H1 (cell line): Measurements from ENCODE around the gene SERPINF2. TPM values are rescaled to one million over a fixed set of nuclear protein-coding genes. Genes with fewer than 3 reads are reported as not detected.

Experiments
- CTCF ChIA-PET: fragments of 300-600 bp; sonication (Branson Sonifier 250); formaldehyde crosslinking; loops from one replicate; lab custom pipeline; 2021; ENCODE audit not compliant: partially characterized antibody; lab: Charles Lee
- POLR2A ChIA-PET: fragments of 300-600 bp; sonication (Branson Sonifier 250); formaldehyde crosslinking; loops from one replicate; lab custom pipeline; 2021; ENCODE audit warnings: inconsistent platforms; ENCODE audit not compliant: partially characterized antibody; lab: Charles Lee
- DNase-seq, 2 experiments: peaks; one replicate each; pipeline versions ENCODE4 v3.0.0 to v3.0.0-alpha.2; 2010 to 2022; ENCODE audit warnings: low spot score in 2 of 2, low read depth in 1 of 2, mixed read lengths in 1 of 2
- FAIRE-seq: peaks from 2 replicates; lab custom pipeline; 2011; peaks lifted over from hg19 to GRCh38; lab: Jason Lieb, UNC
- H2AFZ ChIP-seq: 2 replicates; pipeline ENCODE4 v1.8.1; 2012; ENCODE audit warnings: low read length, inconsistent platforms
- H2AK5ac ChIP-seq: 2 replicates; pipeline ENCODE4 v1.6.1; 2013; ENCODE audit warnings: low read depth, low read length
- H2BK120ac ChIP-seq: replicated peaks from 2 replicates; pipeline ENCODE3; 2013; ENCODE audit warnings: low read depth, low read length, inconsistent platforms
- H2BK12ac ChIP-seq: 2 replicates; pipeline ENCODE4 v1.6.1; 2013; ENCODE audit warnings: low read depth, low read length
- H2BK15ac ChIP-seq: 2 replicates; pipeline ENCODE4 v1.6.1; 2013; ENCODE audit warnings: low read length
- H2BK20ac ChIP-seq: 2 replicates; pipeline ENCODE4 v1.6.1; 2013; ENCODE audit warnings: low read length
- H2BK5ac ChIP-seq: 2 replicates; pipeline ENCODE4 v1.6.1; 2013; ENCODE audit warnings: low read depth, low read length
- H3K14ac ChIP-seq: 2 replicates; pipeline ENCODE4 v1.6.1; 2013; ENCODE audit warnings: inconsistent platforms; ENCODE audit not compliant: insufficient read length
- H3K18ac ChIP-seq: 2 replicates; pipeline ENCODE4 v1.6.1; 2013; ENCODE audit warnings: low read length; ENCODE audit errors: extremely low read depth
- H3K23ac ChIP-seq: 2 replicates; pipeline ENCODE4 v1.6.1; 2013; ENCODE audit warnings: inconsistent platforms; ENCODE audit not compliant: insufficient read length
- H3K23me2 ChIP-seq: 2 replicates; pipeline ENCODE4 v1.6.1; 2013; ENCODE audit warnings: low read depth, low read length
- H3K27ac ChIP-seq: 2 replicates; pipeline ENCODE4 v1.6.1; 2011; ENCODE audit warnings: low read depth, low read length, inconsistent platforms
- H3K27me3 ChIP-seq, 4 experiments: replicated peaks in 1 of 4; 1 replicate in 1 of 4; 2 replicates in 3 of 4; pipeline versions ENCODE4 v1.6.1 to v1.8.1; 2011 to 2013; ENCODE audit warnings: low read length in 3 of 4, mild to moderate bottlenecking in 3 of 4, inconsistent platforms in 2 of 4, mixed read lengths in 2 of 4, moderate library complexity in 1 of 4; ENCODE audit not compliant: control insufficient read depth in 3 of 4, insufficient read depth in 3 of 4; ENCODE audit errors: extremely low read depth in 1 of 4
- H3K36me3 ChIP-seq, 4 experiments: 2 replicates each; pipeline versions ENCODE4 v1.6.1 to v1.8.1; 2011 to 2013; ENCODE audit warnings: mild to moderate bottlenecking in 4 of 4, low read length in 3 of 4, moderate library complexity in 2 of 4, control low read depth in 1 of 4, inconsistent platforms in 1 of 4; ENCODE audit not compliant: insufficient read depth in 4 of 4, control insufficient read depth in 2 of 4
- H3K4ac ChIP-seq: replicated peaks from 2 replicates; pipeline ENCODE3; 2013; ENCODE audit warnings: low read length, low read depth, mixed read lengths, inconsistent platforms; ENCODE audit not compliant: insufficient read length
- H3K4me1 ChIP-seq, 4 experiments: replicated peaks in 1 of 4; 1 replicate in 1 of 4; 2 replicates in 3 of 4; pipeline versions ENCODE4 v1.6.1 to v1.8.1; 2011 to 2013; ENCODE audit warnings: low read length in 3 of 4, inconsistent platforms in 2 of 4, mixed read lengths in 1 of 4; ENCODE audit not compliant: insufficient read depth in 4 of 4, control insufficient read depth in 3 of 4
- H3K4me2 ChIP-seq, 2 experiments: 2 replicates each; pipeline versions ENCODE4 v1.6.1 to v1.8.1; 2011 to 2013; ENCODE audit warnings: low read depth in 2 of 2, low read length in 2 of 2, control low read depth in 1 of 2, inconsistent platforms in 1 of 2, mild to moderate bottlenecking in 1 of 2; ENCODE audit not compliant: insufficient read depth in 1 of 2
- H3K4me3 ChIP-seq, 4 experiments: fragments of 200-600, 300-600 bp in 1 of 4; sonication (generic), shearing (Covaris generic), sonication (Bioruptor Twin) in 1 of 4; 2 replicates each; pipeline versions ENCODE4 v1.5.1 to v1.8.1; 2011 to 2016; ENCODE audit warnings: low read length in 4 of 4, low read depth in 3 of 4, control low read depth in 2 of 4, inconsistent platforms in 2 of 4, mild to moderate bottlenecking in 2 of 4, mixed read lengths in 1 of 4, moderate library complexity in 1 of 4; ENCODE audit not compliant: insufficient read depth in 2 of 4; ENCODE audit errors: extremely low read depth in 1 of 4
- H3K56ac ChIP-seq: replicated peaks from 2 replicates; pipeline ENCODE3; 2013; ENCODE audit warnings: low read depth, mild to moderate bottlenecking, mixed read lengths, low read length, inconsistent platforms; ENCODE audit not compliant: insufficient read length
- H3K79me1 ChIP-seq: 2 replicates; pipeline ENCODE4 v1.6.1; 2013; ENCODE audit warnings: low read depth, low read length, control low read depth
- H3K79me2 ChIP-seq, 2 experiments: 2 replicates each; pipeline versions ENCODE4 v1.6.1 to v1.8.1; 2012 to 2013; ENCODE audit warnings: low read length in 2 of 2, mild to moderate bottlenecking in 2 of 2, inconsistent platforms in 1 of 2; ENCODE audit not compliant: insufficient read depth in 2 of 2, control insufficient read depth in 1 of 2
- H3K9ac ChIP-seq, 4 experiments: replicated peaks in 1 of 4; 1 replicate in 1 of 4; 2 replicates in 3 of 4; pipeline versions ENCODE4 v1.6.1 to v1.8.1; 2011 to 2013; ENCODE audit warnings: low read depth in 3 of 4, low read length in 3 of 4, control low read depth in 2 of 4, mild to moderate bottlenecking in 2 of 4, moderate library complexity in 2 of 4, inconsistent platforms in 1 of 4; ENCODE audit errors: extremely low read depth in 1 of 4
- H3K9me3 ChIP-seq, 2 experiments: 2 replicates each; pipeline versions ENCODE4 v1.6.1 to v1.8.1; 2012 to 2013; ENCODE audit warnings: mild to moderate bottlenecking in 2 of 2, moderate library complexity in 2 of 2, control low read depth in 1 of 2, inconsistent platforms in 1 of 2, low read depth in 1 of 2, low read length in 1 of 2, mixed read lengths in 1 of 2; ENCODE audit not compliant: insufficient read depth in 2 of 2
- H4K20me1 ChIP-seq, 2 experiments: replicated peaks in 1 of 2; 2 replicates each; pipeline versions ENCODE3 to v1.8.1; 2011 to 2013; ENCODE audit warnings: inconsistent platforms in 2 of 2, low read length in 2 of 2, mild to moderate bottlenecking in 1 of 2; ENCODE audit not compliant: insufficient read depth in 2 of 2, control insufficient read depth in 1 of 2
- H4K5ac ChIP-seq: 2 replicates; pipeline ENCODE4 v1.6.1; 2013; ENCODE audit warnings: low read length, low read depth, mixed read lengths, inconsistent platforms; ENCODE audit not compliant: insufficient read length
- H4K8ac ChIP-seq: 2 replicates; pipeline ENCODE4 v1.8.0; 2013; ENCODE audit warnings: mild to moderate bottlenecking, moderate library complexity, low read length, inconsistent platforms; ENCODE audit not compliant: insufficient read depth; ENCODE audit errors: extremely low read depth
- H4K91ac ChIP-seq: replicated peaks from 2 replicates; pipeline ENCODE3; 2013; ENCODE audit warnings: low read length, mixed read lengths, inconsistent platforms; ENCODE audit not compliant: insufficient read length
- ASH2L ChIP-seq: fragments of 200-600, 300-600 bp; sonication (generic); IDR thresholded peaks from one replicate; pipeline ENCODE4 v1.7.1; 2017; ENCODE audit warnings: low read length
- CEBPB ChIP-seq: IDR thresholded peaks from 2 replicates; pipeline ENCODE4 v1.6.1; 2012; ENCODE audit warnings: low read depth, low read length
- CHD1 ChIP-seq: IDR thresholded peaks from 2 replicates; pipeline ENCODE4 v1.6.1; 2012; ENCODE audit warnings: low read depth, low read length, improper control_type of control experiment
- FOSL1 ChIP-seq: IDR thresholded peaks from 2 replicates; pipeline ENCODE4 v1.6.1; 2011; ENCODE audit warnings: mild to moderate bottlenecking, low read depth, low read length, moderate library complexity; ENCODE audit not compliant: insufficient read depth
- HDAC6 ChIP-seq: IDR thresholded peaks from one replicate; pipeline ENCODE4 v1.7.1; 2012; ENCODE audit warnings: low read depth, mild to moderate bottlenecking, inconsistent platforms, low read length, moderate library complexity
- JUND ChIP-seq: IDR thresholded peaks from 2 replicates; pipeline ENCODE4 v1.6.1; 2011; ENCODE audit warnings: mild to moderate bottlenecking, improper control_type of control experiment, low read length
- PHF8 ChIP-seq: fragments of 200-600 bp; sonication (generic); conservative IDR thresholded peaks from 2 replicates; pipeline ENCODE4 v1.7.1; 2012; ENCODE audit warnings: low read depth, mild to moderate bottlenecking, inconsistent platforms, low read length, moderate library complexity
- SP2 ChIP-seq: IDR thresholded peaks from 2 replicates; pipeline ENCODE4 v1.6.1; 2012; ENCODE audit warnings: mild to moderate bottlenecking, low read length, inconsistent platforms
- WGBS, 2 experiments: shearing (Covaris generic) in 1 of 2; methylation state at CpG; one replicate each; pipeline versions ENCODE4 v1.1.6 to v1.1.7; 2013 to 2015; ENCODE audit warnings: low lambda C conversion rate in 2 of 2, mixed read lengths in 2 of 2, inconsistent platforms in 1 of 2, low coverage in 1 of 2, missing lambda C conversion rate in 1 of 2; ENCODE audit not compliant: insufficient replicate concordance in 2 of 2, insufficient coverage in 1 of 2, insufficient read length in 1 of 2; ENCODE audit errors: extremely low coverage in 1 of 2, missing lambda C conversion rate in 1 of 2; 5-methylcytosine and 5-hydroxymethylcytosine counted together
- polyA plus RNA-seq, 7 experiments: library from polyadenylated mRNA; depleted of rRNA in 3 of 7; stranded (reverse) in 5 of 7; unstranded in 2 of 7; fragments of >200 nt in 5 of 7; fragments of 200-250 nt in 2 of 7; gene quantifications; 1 replicate in 5 of 7; 2 replicates in 1 of 7; 4 replicates in 1 of 7; pipeline versions ENCODE4 v1.2.1 to v1.2.3, GENCODE V29; 2011 to 2013; ENCODE audit warnings: missing spikeins in 2 of 7, mixed read lengths in 2 of 7
- total RNA-seq: library from RNA; stranded (reverse); fragmentation: NEBNext Ultra II Directional; extraction: Animal tissue kit (Norgen Biotek cat#: 25700); gene quantifications from 2 replicates; pipeline ENCODE4 v1.2.1, GENCODE V29; 2021

SERPINF2 gene
- total and polyA plus RNA-seq, 2 of the 8 experiments (the other 6 are each of a cell fraction or from before 2014, with no cell fraction given): 1.8 to 3.2 TPM

DNA sequence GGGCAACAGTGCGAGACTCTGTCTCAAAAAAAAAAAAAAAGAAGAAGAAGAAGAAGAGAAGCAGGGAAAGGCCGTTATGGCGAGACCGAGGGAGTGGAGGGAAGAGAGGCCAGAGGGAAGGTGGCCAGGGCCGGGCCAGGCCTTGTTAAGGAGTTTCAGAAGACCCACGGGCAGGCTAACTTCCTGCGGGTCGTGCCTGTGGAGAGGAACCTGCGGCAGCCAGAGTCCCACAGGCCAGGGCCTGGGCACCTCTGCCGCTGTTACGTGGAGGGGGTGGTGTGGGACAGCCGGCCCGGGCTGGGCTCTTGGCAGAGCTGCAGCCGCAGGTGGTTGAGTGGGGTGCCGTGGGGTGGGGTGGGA is 12.7 kb upstream of the SERPINF2 start:
- WGBS, 2 experiments: 93% methylated on average over 10 of the region's 15 CpGs; no CpG with 5 or more reads in 1 of the 2 experiments
- ChIA-PET CTCF (interaction anchor here (1.0 to 7.1 kb wide), 3 partner anchors 9 to 54 kb away, joined by 3 to 34 read pairs (median 3); no protein-coding TSS in a partner anchor), POLR2A (interaction anchor here (1.0 to 4.2 kb wide), 4 partner anchors 13 to 43 kb away, joined by 3 to 16 read pairs (median 4); no protein-coding TSS in a partner anchor)
- Histone ChIP-seq H3K27ac (no peak overlapping the region), H3K79me1 (peaks cover 4% of the 10 kb centered on the region; the same call in 1 of the 2 replicates), H3K23me2 (peaks cover 2% of the 10 kb centered on the region; the same call in 1 of the 2 replicates), H3K4me2 (no peak overlapping the region), H2AK5ac (no peak overlapping the region), H2AFZ (no peak overlapping the region), H3K4ac (no peak overlapping the region), H3K18ac (no peak overlapping the region), H3K56ac (no peak overlapping the region), H2BK120ac (no peak overlapping the region), H2BK12ac (no peak overlapping the region), H4K20me1 (peaks cover 0 to 7% of the 10 kb centered on the region in 2 experiments), H4K91ac (no peak overlapping the region), H4K8ac (peak overlapping the region; percentile 35; the same call in 1 of the 2 replicates), H3K9me3 (no peaks in the 10 kb centered on the region), H2BK5ac (no peak overlapping the region), H2BK15ac (no peak overlapping the region), H3K36me3 (no peaks in the 10 kb centered on the region; a peak in 3 of 8 replicates), H4K5ac (no peak overlapping the region), H3K79me2 (no peaks in the 10 kb centered on the region; a peak in 1 of 4 replicates), H3K4me1 (peaks cover 0 to 5% (median 3%) of the 10 kb centered on the region in 4 experiments; a peak in 5 of 7 replicates), H3K9ac (no peak overlapping the region), H2BK20ac (no peak overlapping the region), H3K27me3 (no peaks in the 10 kb centered on the region), H3K23ac (no peak overlapping the region), H3K14ac (no peak overlapping the region), H3K4me3 (no peak overlapping the region)
- FAIRE-seq: no peak
- no peak for DNase-seq
- TF ChIP-seq JUND: no peak
- no peak for TF ChIP-seq HDAC6
- TF ChIP-seq ASH2L: no peak
- TF ChIP-seq SP2: no peak
- TF ChIP-seq CEBPB: no peak
- no peak for TF ChIP-seq FOSL1
- TF ChIP-seq CHD1: no peak
- TF ChIP-seq PHF8: no peak
